Fibroblast of pulmonary artery (primary cell): Measurements from ENCODE around the gene EPB41.

Source experiments
- DNase-seq: peaks from one replicate; pipeline ENCODE4 v3.0.0-alpha.2; 2010; ENCODE audit warnings: low read depth
- H3K4me3 ChIP-seq: replicated peaks from 2 replicates; pipeline ENCODE4 v1.5.1; 2011; ENCODE audit warnings: low read depth, mild to moderate bottlenecking, control low read depth, low read length, moderate library complexity
- TF ChIP-seq, protein P1 (sequence below): IDR thresholded peaks from 2 replicates; pipeline ENCODE4 v1.5.1; 2011; ENCODE audit warnings: mild to moderate bottlenecking, control low read depth, low read length, inconsistent platforms; ENCODE audit errors: missing control alignments

Gene EPB41

DNA sequence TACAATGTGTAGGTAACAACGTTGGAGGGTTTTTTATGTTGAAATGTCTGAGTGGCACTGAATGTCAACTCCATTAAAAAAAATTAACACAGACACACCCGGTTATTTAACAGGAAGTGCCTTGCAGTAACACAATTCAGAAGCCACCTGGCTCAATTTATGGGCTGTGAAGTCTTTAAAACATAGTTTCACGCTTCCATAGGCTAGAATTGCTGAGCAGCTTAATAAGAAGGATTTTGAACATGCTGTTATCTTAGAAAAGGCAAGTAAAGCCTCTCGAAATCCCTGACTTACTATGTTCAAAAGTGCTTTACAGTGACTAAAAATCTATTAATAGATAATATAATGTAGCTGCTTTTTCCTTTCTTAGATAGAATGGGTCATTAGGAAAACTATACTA, 247.7 kb downstream of the EPB41 start:
- TF ChIP-seq, protein P1, sequence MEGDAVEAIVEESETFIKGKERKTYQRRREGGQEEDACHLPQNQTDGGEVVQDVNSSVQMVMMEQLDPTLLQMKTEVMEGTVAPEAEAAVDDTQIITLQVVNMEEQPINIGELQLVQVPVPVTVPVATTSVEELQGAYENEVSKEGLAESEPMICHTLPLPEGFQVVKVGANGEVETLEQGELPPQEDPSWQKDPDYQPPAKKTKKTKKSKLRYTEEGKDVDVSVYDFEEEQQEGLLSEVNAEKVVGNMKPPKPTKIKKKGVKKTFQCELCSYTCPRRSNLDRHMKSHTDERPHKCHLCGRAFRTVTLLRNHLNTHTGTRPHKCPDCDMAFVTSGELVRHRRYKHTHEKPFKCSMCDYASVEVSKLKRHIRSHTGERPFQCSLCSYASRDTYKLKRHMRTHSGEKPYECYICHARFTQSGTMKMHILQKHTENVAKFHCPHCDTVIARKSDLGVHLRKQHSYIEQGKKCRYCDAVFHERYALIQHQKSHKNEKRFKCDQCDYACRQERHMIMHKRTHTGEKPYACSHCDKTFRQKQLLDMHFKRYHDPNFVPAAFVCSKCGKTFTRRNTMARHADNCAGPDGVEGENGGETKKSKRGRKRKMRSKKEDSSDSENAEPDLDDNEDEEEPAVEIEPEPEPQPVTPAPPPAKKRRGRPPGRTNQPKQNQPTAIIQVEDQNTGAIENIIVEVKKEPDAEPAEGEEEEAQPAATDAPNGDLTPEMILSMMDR: no peak
- no peak for DNase-seq
- no peak overlapping the region for H3K4me3 ChIP-seq

DNA sequence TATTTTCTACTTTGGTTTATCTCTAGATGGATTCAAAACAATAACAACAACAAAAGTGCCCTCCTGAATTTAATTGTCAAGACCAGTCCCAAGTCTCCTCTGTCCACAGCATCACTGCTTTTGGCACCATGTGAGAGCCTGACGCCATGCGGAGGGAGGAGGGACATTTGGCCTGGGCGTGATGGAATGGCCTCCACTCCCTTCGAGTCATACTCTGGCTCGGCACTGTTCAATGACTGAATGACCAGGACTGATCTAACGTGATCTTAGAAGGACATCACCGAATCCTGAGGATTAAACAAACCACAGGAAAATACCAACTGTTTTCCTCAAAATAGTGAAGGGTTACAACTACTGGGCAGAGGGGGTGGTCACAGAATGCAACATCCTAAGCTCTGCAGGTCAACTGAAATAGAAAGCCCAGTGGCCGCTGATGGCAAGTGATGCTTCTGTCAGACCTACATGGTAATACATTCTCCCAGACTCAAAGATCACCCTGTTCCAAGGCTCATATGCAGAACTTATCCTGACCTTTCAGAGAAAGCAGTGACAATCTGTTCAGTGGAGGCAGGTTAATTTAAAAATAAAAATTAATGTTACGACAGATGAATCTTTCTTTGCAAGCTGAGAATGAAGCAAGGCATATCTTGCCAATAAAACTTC, 248.2 kb downstream of the EPB41 start:
- DNase-seq: no peak
- TF ChIP-seq, protein P1: no peak
- H3K4me3 ChIP-seq: no peak overlapping the region

DNA sequence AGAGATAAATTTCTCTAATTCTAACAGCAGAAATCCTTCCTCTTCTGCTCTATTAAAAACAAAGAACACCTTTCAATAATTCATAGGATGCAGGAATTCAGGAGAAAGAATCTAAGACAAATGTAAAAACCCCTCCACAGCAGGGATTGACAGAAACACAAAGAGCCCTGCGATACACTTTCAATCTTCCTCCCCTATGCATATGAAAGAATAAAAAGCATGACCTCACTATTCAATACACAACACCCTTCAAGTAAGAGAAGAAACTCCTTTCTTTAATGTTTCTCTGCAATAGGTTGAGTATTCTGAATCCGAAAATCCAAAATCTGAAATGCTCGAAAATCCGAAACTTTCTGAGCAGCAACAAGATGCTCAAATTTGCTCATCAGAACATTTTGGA, 250.2 kb downstream of the EPB41 start:
- DNase-seq: no peak
- TF ChIP-seq, protein P1: no peak

DNA sequence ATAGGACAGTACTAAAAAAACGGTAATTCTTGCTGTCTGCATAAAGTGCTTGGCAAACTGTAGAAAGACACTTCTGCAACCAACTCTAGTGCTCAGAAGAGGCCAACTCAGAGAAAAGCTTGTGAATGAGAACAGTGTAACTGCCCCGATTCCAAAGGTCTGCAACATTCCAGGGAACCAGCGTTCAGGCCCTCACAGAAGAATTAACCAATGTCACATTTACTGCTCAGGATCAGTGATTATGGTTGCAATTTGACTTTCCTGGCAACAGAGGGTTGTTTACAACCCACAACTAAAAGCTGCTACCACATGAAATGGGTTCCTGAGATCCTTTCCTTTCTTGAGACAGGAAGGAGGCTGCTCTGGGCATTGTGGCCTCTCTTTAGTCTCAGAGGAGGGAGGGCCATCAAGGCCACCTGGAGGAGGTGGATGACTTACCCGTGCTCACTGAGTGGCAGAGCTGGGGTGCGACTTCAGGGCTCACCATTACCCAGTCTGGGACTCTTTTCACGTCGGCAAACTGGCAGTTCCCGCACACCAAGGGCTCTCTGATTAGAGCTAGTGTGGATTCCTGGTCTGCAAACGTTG, 252.0 kb downstream of the EPB41 start:
- TF ChIP-seq, protein P1: no peak
- DNase-seq: no peak
- no peak overlapping the region for H3K4me3 ChIP-seq

More for the DNA sequence above, 250.2 kb downstream of the EPB41 start:
- no peak overlapping the region for H3K4me3 ChIP-seq

DNA sequence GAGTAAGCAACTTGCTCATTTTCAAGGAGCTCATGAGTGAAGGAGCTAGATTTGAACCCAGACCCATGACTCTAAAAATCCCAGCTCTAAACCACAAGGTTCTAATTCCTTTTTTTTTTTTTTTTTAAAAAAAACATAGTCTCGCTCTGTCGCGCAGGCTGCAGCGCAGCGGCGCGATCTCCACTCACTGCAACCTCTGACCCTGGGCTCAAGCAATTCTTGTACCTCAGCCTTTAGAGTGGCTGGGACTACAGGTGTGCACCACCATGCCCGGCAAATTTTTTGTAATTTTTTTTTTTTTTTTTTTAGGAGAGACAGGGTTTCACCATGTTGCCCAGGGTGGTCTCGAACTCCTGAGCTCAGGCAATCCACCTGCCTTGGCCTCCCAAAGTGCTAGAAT, 253.5 kb downstream of the EPB41 start:
- TF ChIP-seq, protein P1: no peak
- DNase-seq: no peak
- no peak overlapping the region for H3K4me3 ChIP-seq
